HCT116 (cell line): Measurements from ENCODE around the gene MAP6D1. TPM values are rescaled to one million over a fixed set of nuclear protein-coding genes. Genes with fewer than 3 reads are reported as not detected.

Source experiments
- ATAC-seq: fragments of 200-7000 bp; cut with Tn5 transposase; 2 replicates; pipeline ENCODE4 v1.9.1; 2020; ENCODE audit warnings: mild to moderate bottlenecking, moderate library complexity
- BruUV-seq: library from RNA; stranded (reverse); fragments of 400-500 nt; replicated peaks from 2 replicates; lab custom pipeline; 2021; lab: Mats Ljungman, UMichigan
- CTCF ChIA-PET: fragments of 300-600 bp; sonication (Branson Sonifier 250); formaldehyde crosslinking; loops from one replicate; lab custom pipeline; 2021; ENCODE audit warnings: antibody characterized with exemption; lab: Charles Lee
- POLR2A ChIA-PET: fragments of 300-600, 350-600 bp; sonication (Branson Sonifier 250); formaldehyde crosslinking; loops from one replicate; lab custom pipeline; 2021; ENCODE audit warnings: antibody characterized with exemption; lab: Charles Lee
- RAD21 ChIA-PET, 2 experiments: fragments of 300-600 bp; sonication (Branson Sonifier 250); formaldehyde crosslinking; loops; one replicate each; lab custom pipeline; 2023; ENCODE audit warnings: low total read pairs in 2 of 2; ENCODE audit not compliant: uncharacterized antibody in 2 of 2, unreplicated experiment in 2 of 2, low non-redundant PET in 1 of 2; lab: Charles Lee
- DNase-seq: peaks from one replicate; pipeline ENCODE4 v3.0.0-alpha.2; 2010; ENCODE audit warnings: low read depth, low spot score
- H2AFZ ChIP-seq: fragments of 200-600 bp; shearing (Covaris generic), sonication (generic); 2 replicates; pipeline ENCODE4 v1.6.1; 2017; ENCODE audit warnings: low read depth, mixed run types, mixed read lengths, antibody characterized with exemption, low read length; ENCODE audit not compliant: poor library complexity, severe bottlenecking
- H3K27ac ChIP-seq: 2 replicates; pipeline ENCODE4 v1.5.1; 2012; ENCODE audit warnings: low read depth, low read length
- H3K27me3 ChIP-seq: fragments of 200-600 bp; sonication (generic); 2 replicates; pipeline ENCODE4 v1.6.1; 2016; ENCODE audit warnings: mixed run types, low read length, mixed read lengths; ENCODE audit not compliant: insufficient read depth
- H3K36me3 ChIP-seq, 2 experiments: fragments of 200-500 bp in 1 of 2; fragments of 200-600 bp in 1 of 2; sonication (Bioruptor generic) in 1 of 2; sonication (generic) in 1 of 2; 2 replicates each; pipeline versions ENCODE4 v1.5.1 to v1.6.1; 2014 to 2016; ENCODE audit warnings: low read length in 2 of 2, inconsistent platforms in 1 of 2, mixed read lengths in 1 of 2, mixed run types in 1 of 2; ENCODE audit not compliant: insufficient read depth in 2 of 2, control insufficient read depth in 1 of 2
- H3K4me1 ChIP-seq, 2 experiments: fragments of 200-600 bp in 1 of 2; sonication (generic) in 1 of 2; 2 replicates each; pipeline versions ENCODE4 v1.5.1 to v1.6.1; 2012 to 2017; ENCODE audit warnings: low read length in 2 of 2, inconsistent platforms in 1 of 2, mild to moderate bottlenecking in 1 of 2, mixed read lengths in 1 of 2, mixed run types in 1 of 2, moderate library complexity in 1 of 2; ENCODE audit not compliant: insufficient read depth in 2 of 2, control insufficient read depth in 1 of 2
- H3K4me2 ChIP-seq: fragments of 200-600 bp; sonication (generic); 2 replicates; pipeline ENCODE4 v1.6.1; 2017; ENCODE audit warnings: mixed run types, low read length, mixed read lengths
- H3K4me3 ChIP-seq, 2 experiments: fragments of 200-600 bp in 1 of 2; sonication (generic) in 1 of 2; replicated peaks in 1 of 2; 2 replicates each; pipeline ENCODE4 v1.5.1; 2011 to 2016; ENCODE audit warnings: low read length in 2 of 2, control low read depth in 1 of 2, low read depth in 1 of 2, mild to moderate bottlenecking in 1 of 2, mixed read lengths in 1 of 2, mixed run types in 1 of 2
- H3K79me2 ChIP-seq: fragments of 200-600 bp; sonication (generic); 2 replicates; pipeline ENCODE4 v1.6.1; 2017; ENCODE audit warnings: mild to moderate bottlenecking, mixed run types, low read length, moderate library complexity, mixed read lengths; ENCODE audit not compliant: insufficient read depth
- H3K9ac ChIP-seq: fragments of 200-600 bp; sonication (generic); 2 replicates; pipeline ENCODE4 v1.6.1; 2016; ENCODE audit warnings: low read length, mixed read lengths
- H3K9me2 ChIP-seq: fragments of 200-600 bp; sonication (generic), shearing (Covaris generic); 2 replicates; pipeline ENCODE4 v1.6.1; 2017; ENCODE audit warnings: mixed run types, mild to moderate bottlenecking, moderate library complexity; ENCODE audit not compliant: insufficient read depth
- H3K9me3 ChIP-seq, 2 experiments: fragments of 200-500 bp in 1 of 2; fragments of 200-600 bp in 1 of 2; sonication (Bioruptor generic) in 1 of 2; sonication (generic) in 1 of 2; 2 replicates each; pipeline ENCODE4 v1.6.1; 2014 to 2017; ENCODE audit warnings: low read length in 2 of 2, mixed read lengths in 2 of 2, inconsistent platforms in 1 of 2, low read depth in 1 of 2, mild to moderate bottlenecking in 1 of 2, mixed run types in 1 of 2, moderate library complexity in 1 of 2; ENCODE audit not compliant: control insufficient read depth in 1 of 2, insufficient read depth in 1 of 2
- H4K20me1 ChIP-seq: fragments of 200-600 bp; sonication (generic), shearing (Covaris generic); 2 replicates; pipeline ENCODE4 v1.6.1; 2017; ENCODE audit warnings: mixed run types, mild to moderate bottlenecking, moderate library complexity; ENCODE audit not compliant: insufficient read depth
- MAX ChIP-seq: IDR thresholded peaks from 2 replicates; pipeline ENCODE4 v1.6.1; 2012
- POLR2A ChIP-seq: IDR thresholded peaks from 2 replicates; pipeline ENCODE4 v1.7.0; 2011; ENCODE audit warnings: borderline replicate concordance; ENCODE audit not compliant: insufficient read depth, insufficient read length; ENCODE audit errors: extremely low read depth
- REST ChIP-seq: IDR thresholded peaks from 2 replicates; pipeline ENCODE4 v1.6.1; 2012; ENCODE audit warnings: low read depth
- SP1 ChIP-seq: IDR thresholded peaks from 2 replicates; pipeline ENCODE4 v1.6.1; 2012; ENCODE audit warnings: low read depth
- SRF ChIP-seq: IDR thresholded peaks from 2 replicates; pipeline ENCODE4 v1.6.1; 2012; ENCODE audit warnings: low read depth
- YY1 ChIP-seq: IDR thresholded peaks from 2 replicates; pipeline ENCODE4 v1.6.1; 2011; ENCODE audit warnings: low read length, low read depth, moderate library complexity, mild to moderate bottlenecking; ENCODE audit not compliant: insufficient replicate concordance; ENCODE audit errors: extremely low read depth
- ZBTB33 ChIP-seq: IDR thresholded peaks from 2 replicates; pipeline ENCODE4 v1.6.1; 2011; ENCODE audit warnings: mild to moderate bottlenecking, low read length, moderate library complexity; ENCODE audit not compliant: insufficient replicate concordance; ENCODE audit errors: extremely low read depth
- ZFX ChIP-seq: fragments of 450-650 bp; IDR thresholded peaks from 2 replicates; pipeline ENCODE4 v1.6.1; 2017
- intact Hi-C: fragments of 100-400 bp; cut with micrococcal nuclease; formaldehyde crosslinking; loops from 2 replicates; pipeline ENCODE4 v1.10.0; 2022
- total RNA-seq: library from RNA; stranded (reverse); gene quantifications from one replicate; pipeline ENCODE4 v1.2.1, GENCODE V29; 2021; ENCODE audit not compliant: unreplicated experiment

MAP6D1 gene
- total RNA-seq, 1 experiment from 2014 or later = 5.3 TPM

GRCh38 chr3:183870563-183870962 lies 45.2 kb upstream of the MAP6D1 start:
- Histone ChIP-seq H3K9ac (no peak overlapping the region), H4K20me1 (no peaks in the 10 kb centered on the region), H3K27ac (no peak overlapping the region), H3K79me2 (peaks cover 81% of the 10 kb centered on the region), H3K4me1 (peaks cover 0 to 9% of the 10 kb centered on the region in 2 experiments; a peak in 2 of 4 replicates), H3K36me3 (peaks cover 10 to 13% of the 10 kb centered on the region in 2 experiments; a peak in 2 of 4 replicates), H3K4me2 (no peak overlapping the region), H3K4me3 (no peak overlapping the region), H3K27me3 (no peaks in the 10 kb centered on the region), H3K9me2 (no peaks in the 10 kb centered on the region), H3K9me3 (no peaks in the 10 kb centered on the region), H2AFZ (no peak overlapping the region)
- no peak for ATAC-seq
- intact Hi-C loops = no loop called here
- BruUV-seq = no TSS peak
- TF ChIP-seq MAX = no peak
- TF ChIP-seq SP1 = no peak
- no peak for TF ChIP-seq POLR2A
- no peak for TF ChIP-seq REST
- TF ChIP-seq YY1 = no peak
- TF ChIP-seq ZFX = no peak
- TF ChIP-seq ZBTB33 = no peak
- no peak for TF ChIP-seq SRF
- ChIA-PET CTCF (no interaction called here), POLR2A (no interaction called here), RAD21 (no interaction called here)
- DNase-seq = no peak
